ENCODE measurements around the gene CYLD.

The CYLD gene

GRCh38 chr16:50724306-50724705 is 17.6 kb upstream of the CYLD start:
- Histone ChIP-seq H3K9ac (ENCODE audit: low read length) (no peak overlapping the region), H3K36me3 (ENCODE audit: control insufficient read depth, insufficient read depth, low read length) (no peaks in the 10 kb centered on the region), H3K27ac (ENCODE audit: low read depth, low read length) (no peak overlapping the region)

GRCh38 chr16:50731130-50731988 is 10.5 kb upstream of the CYLD start:
- Histone ChIP-seq H3K36me3 (ENCODE audit: control insufficient read depth, insufficient read depth, low read length) (no peaks in the 10 kb centered on the region), H3K4me3 (ENCODE audit: low read depth, low read length) (no peak overlapping the region), H3K9me3 (ENCODE audit: control insufficient read depth, insufficient read depth, low read depth, low read length) (0 out of 2 replicates have a peak, but pooled peaks cover 3% of the 10 kb centered on the region), H3K4me1 (ENCODE audit: control insufficient read depth, insufficient read depth, low read length) (no peaks in the 10 kb centered on the region), H3K9ac (ENCODE audit: low read length) (no peak overlapping the region), H3K27me3 (ENCODE audit: control insufficient read depth, insufficient read depth, low read length) (no peaks in the 10 kb centered on the region), H3K27ac (ENCODE audit: low read depth, low read length) (no peak overlapping the region)

More at GRCh38 chr16:50724306-50724705, 17.6 kb upstream of the CYLD start:
- Histone ChIP-seq H3K4me1 (ENCODE audit: control insufficient read depth, insufficient read depth, low read length) (peaks cover 7% of the 10 kb centered on the region; the same call in 1 of the 2 replicates), H3K9me3 (ENCODE audit: control insufficient read depth, insufficient read depth, low read depth, low read length) (0 out of 2 replicates have a peak, but pooled peaks cover 3% of the 10 kb centered on the region), H3K27me3 (ENCODE audit: control insufficient read depth, insufficient read depth, low read length) (no peaks in the 10 kb centered on the region), H3K4me3 (ENCODE audit: low read depth, low read length) (no peak overlapping the region)

- no peaks in the 10 kb centered on the region for H3K4me1 ChIP-seq (ENCODE audit: control insufficient read depth, insufficient read depth, low read length)
- H3K4me3 ChIP-seq (ENCODE audit: low read depth, low read length) = no peak overlapping the region
- H3K36me3 ChIP-seq (ENCODE audit: control insufficient read depth, insufficient read depth, low read length) = no peaks in the 10 kb centered on the region
- no peak overlapping the region for H3K27ac ChIP-seq (ENCODE audit: low read depth, low read length)
- H3K9ac ChIP-seq (ENCODE audit: low read length) = no peak overlapping the region
- peaks cover 4% of the 10 kb centered on the region; the same call in 1 of the 2 replicates for H3K27me3 ChIP-seq (ENCODE audit: control insufficient read depth, insufficient read depth, low read length)
- 0 out of 2 replicates have a peak, but pooled peaks cover 3% of the 10 kb centered on the region for H3K9me3 ChIP-seq (ENCODE audit: control insufficient read depth, insufficient read depth, low read depth, low read length)
These were observed 9.7 kb upstream of the CYLD start for GRCh38 chr16:50731989-50732832.

GRCh38 chr16:50733468-50733867 is 8.4 kb upstream of the CYLD start:
- H3K27ac ChIP-seq (ENCODE audit: low read depth, low read length) = no peak overlapping the region
- H3K9ac ChIP-seq (ENCODE audit: low read length) = no peak overlapping the region
- 0 out of 2 replicates have a peak, but pooled peaks cover 3% of the 10 kb centered on the region for H3K9me3 ChIP-seq (ENCODE audit: control insufficient read depth, insufficient read depth, low read depth, low read length)
- H3K4me3 ChIP-seq (ENCODE audit: low read depth, low read length) = no peak overlapping the region
- H3K4me1 ChIP-seq (ENCODE audit: control insufficient read depth, insufficient read depth, low read length) = no peaks in the 10 kb centered on the region
- H3K36me3 ChIP-seq (ENCODE audit: control insufficient read depth, insufficient read depth, low read length) = no peaks in the 10 kb centered on the region
- H3K27me3 ChIP-seq (ENCODE audit: control insufficient read depth, insufficient read depth, low read length) = peaks cover 6% of the 10 kb centered on the region; the same call in 1 of the 2 replicates

- Histone ChIP-seq H3K4me1 (ENCODE audit: control insufficient read depth, insufficient read depth, low read length) (no peaks in the 10 kb centered on the region), H3K4me3 (ENCODE audit: low read depth, low read length) (no peak overlapping the region), H3K9me3 (ENCODE audit: control insufficient read depth, insufficient read depth, low read depth, low read length) (no peaks in the 10 kb centered on the region), H3K27me3 (ENCODE audit: control insufficient read depth, insufficient read depth, low read length) (peaks cover 6% of the 10 kb centered on the region; the same call in 1 of the 2 replicates), H3K36me3 (ENCODE audit: control insufficient read depth, insufficient read depth, low read length) (no peaks in the 10 kb centered on the region), H3K9ac (ENCODE audit: low read length) (no peak overlapping the region), H3K27ac (ENCODE audit: low read depth, low read length) (no peak overlapping the region)
These were observed 6.2 kb upstream of the CYLD start for GRCh38 chr16:50735629-50736122.

- H3K4me1 ChIP-seq (ENCODE audit: control insufficient read depth, insufficient read depth, low read length) = 0 out of 2 replicates have a peak, but pooled peaks cover 3% of the 10 kb centered on the region
These were observed 5.4 kb upstream of the CYLD start for GRCh38 chr16:50736448-50736847.

GRCh38 chr16:50737420-50737959 is 4.4 kb upstream of the CYLD start:
- no peak overlapping the region for H3K27ac ChIP-seq (ENCODE audit: low read depth, low read length)
- no peak overlapping the region for H3K9ac ChIP-seq (ENCODE audit: low read length)
- 0 out of 2 replicates have a peak, but pooled peaks cover 3% of the 10 kb centered on the region for H3K4me1 ChIP-seq (ENCODE audit: control insufficient read depth, insufficient read depth, low read length)
- H3K4me3 ChIP-seq (ENCODE audit: low read depth, low read length) = no peak overlapping the region
- no peaks in the 10 kb centered on the region for H3K36me3 ChIP-seq (ENCODE audit: control insufficient read depth, insufficient read depth, low read length)
- peaks cover 6% of the 10 kb centered on the region; the same call in 1 of the 2 replicates for H3K27me3 ChIP-seq (ENCODE audit: control insufficient read depth, insufficient read depth, low read length)
- no peaks in the 10 kb centered on the region for H3K9me3 ChIP-seq (ENCODE audit: control insufficient read depth, insufficient read depth, low read depth, low read length)

More at GRCh38 chr16:50736448-50736847, 5.4 kb upstream of the CYLD start:
- Histone ChIP-seq H3K9me3 (ENCODE audit: control insufficient read depth, insufficient read depth, low read depth, low read length) (no peaks in the 10 kb centered on the region), H3K4me3 (ENCODE audit: low read depth, low read length) (no peak overlapping the region), H3K9ac (ENCODE audit: low read length) (no peak overlapping the region), H3K27ac (ENCODE audit: low read depth, low read length) (no peak overlapping the region), H3K27me3 (ENCODE audit: control insufficient read depth, insufficient read depth, low read length) (peaks cover 6% of the 10 kb centered on the region; the same call in 1 of the 2 replicates), H3K36me3 (ENCODE audit: control insufficient read depth, insufficient read depth, low read length) (no peaks in the 10 kb centered on the region)

- Histone ChIP-seq H3K27me3 (ENCODE audit: control insufficient read depth, insufficient read depth, low read length) (peaks cover 6% of the 10 kb centered on the region; the same call in 1 of the 2 replicates), H3K36me3 (ENCODE audit: control insufficient read depth, insufficient read depth, low read length) (no peaks in the 10 kb centered on the region), H3K27ac (ENCODE audit: low read depth, low read length) (no peak overlapping the region), H3K9ac (ENCODE audit: low read length) (no peak overlapping the region), H3K4me1 (ENCODE audit: control insufficient read depth, insufficient read depth, low read length) (peaks cover 16% of the 10 kb centered on the region), H3K9me3 (ENCODE audit: control insufficient read depth, insufficient read depth, low read depth, low read length) (no peaks in the 10 kb centered on the region), H3K4me3 (ENCODE audit: low read depth, low read length) (no peak overlapping the region)
These were observed 2.9 kb upstream of the CYLD start for GRCh38 chr16:50739031-50739430.

GRCh38 chr16:50740736-50741135 is 1.1 kb upstream of the CYLD start:
- Histone ChIP-seq H3K4me1 (ENCODE audit: control insufficient read depth, insufficient read depth, low read length) (peaks cover 26% of the 10 kb centered on the region), H3K9ac (ENCODE audit: low read length) (no peak overlapping the region), H3K27ac (ENCODE audit: low read depth, low read length) (no peak overlapping the region), H3K9me3 (ENCODE audit: control insufficient read depth, insufficient read depth, low read depth, low read length) (no peaks in the 10 kb centered on the region), H3K36me3 (ENCODE audit: control insufficient read depth, insufficient read depth, low read length) (no peaks in the 10 kb centered on the region), H3K27me3 (ENCODE audit: control insufficient read depth, insufficient read depth, low read length) (peaks cover 6% of the 10 kb centered on the region; the same call in 1 of the 2 replicates), H3K4me3 (ENCODE audit: low read depth, low read length) (no peak overlapping the region)

- peak overlapping the region; percentile 50 for H3K4me3 ChIP-seq (ENCODE audit: low read depth, low read length)
- peaks cover 26% of the 10 kb centered on the region for H3K4me1 ChIP-seq (ENCODE audit: control insufficient read depth, insufficient read depth, low read length)
- no peaks in the 10 kb centered on the region for H3K9me3 ChIP-seq (ENCODE audit: control insufficient read depth, insufficient read depth, low read depth, low read length)
- no peaks in the 10 kb centered on the region for H3K36me3 ChIP-seq (ENCODE audit: control insufficient read depth, insufficient read depth, low read length)
- H3K27me3 ChIP-seq (ENCODE audit: control insufficient read depth, insufficient read depth, low read length) = peaks cover 6% of the 10 kb centered on the region; the same call in 1 of the 2 replicates
- H3K27ac ChIP-seq (ENCODE audit: low read depth, low read length) = no peak overlapping the region
- no peak overlapping the region for H3K9ac ChIP-seq (ENCODE audit: low read length)
These were observed 583 bp upstream of the CYLD start for GRCh38 chr16:50741225-50741780.
